GM18907 (cell line): Measurements from ENCODE around the gene RPL18.
"Not testable (repeated sequence)": the region's sequence is repeated elsewhere in the genome, so short reads cannot be mapped to it uniquely, and the experiment has no call there.

Experiments used
- ATAC-seq: cut with Tn5 transposase; IDR thresholded peaks from one replicate; pipeline ENCODE4 v1.9.1; 2021; ENCODE audit warnings: mild to moderate bottlenecking, moderate library complexity; ENCODE audit not compliant: unreplicated experiment

RPL18 gene

GRCh38 chr19:48618916-48619691 is at the start of gene RPL18, which contains the start of gene SPHK2:
RPL18 (minus strand) TSS chr19:48619178; CDS start chr19:48619143, 35 bp downstream.
SPHK2 (plus strand) TSS chr19:48619506; CDS start chr19:48620515, 1,009 bp downstream.
- peak; percentile 83 for ATAC-seq

GRCh38 chr19:48668761-48669160 is 49.8 kb upstream of the RPL18 start:
- ATAC-seq: no peak

GRCh38 chr19:48668332-48668731 is 49.4 kb upstream of the RPL18 start:
- no peak for ATAC-seq

GRCh38 chr19:48665786-48666185 is 46.8 kb upstream of the RPL18 start:
- no peak for ATAC-seq

GRCh38 chr19:48664476-48664875 is 45.5 kb upstream of the RPL18 start:
- ATAC-seq: no peak

- no peak for ATAC-seq
Observed at GRCh38 chr19:48663667-48664066, 44.7 kb upstream of the RPL18 start.

GRCh38 chr19:48661711-48662090 is 42.7 kb upstream of the RPL18 start:
- ATAC-seq: no peak

- ATAC-seq: peak; percentile 89
Observed at GRCh38 chr19:48660852-48661710, 42.1 kb upstream of the RPL18 start.

GRCh38 chr19:48659768-48660167 is 40.8 kb upstream of the RPL18 start:
- ATAC-seq: no peak

- ATAC-seq: no peak
Observed at GRCh38 chr19:48658483-48658882, 39.5 kb upstream of the RPL18 start.

- not testable (repeated sequence) for ATAC-seq
Observed at GRCh38 chr19:48657828-48658227, 38.9 kb upstream of the RPL18 start.

- no peak for ATAC-seq
Observed at GRCh38 chr19:48656840-48657474, 38.0 kb upstream of the RPL18 start.

GRCh38 chr19:48654299-48655059 is 35.5 kb upstream of the RPL18 start:
- no peak for ATAC-seq

- ATAC-seq: no peak
Observed at GRCh38 chr19:48651683-48652048, 32.7 kb upstream of the RPL18 start.

- no peak for ATAC-seq
Observed at GRCh38 chr19:48650974-48651682, 32.1 kb upstream of the RPL18 start.

GRCh38 chr19:48648134-48648533 is 29.2 kb upstream of the RPL18 start:
- ATAC-seq: no peak

GRCh38 chr19:48646722-48647216 is 27.8 kb upstream of the RPL18 start:
- ATAC-seq: no peak

GRCh38 chr19:48646001-48646721 is 27.2 kb upstream of the RPL18 start, which contains the start of gene CA11:
CA11 (minus strand) TSS chr19:48646187; CDS start chr19:48645632, 555 bp downstream.
- ATAC-seq: peak; percentile 61

GRCh38 chr19:48645620-48646000 is 26.6 kb upstream of the RPL18 start:
- no peak for ATAC-seq
